Coronary artery (tissue), 2 donors: ENCODE data around the gene DOK1.

Experiments used
- DNase-seq: peaks from one replicate; pipeline ENCODE4 v3.0.0-alpha.2; 2017; ENCODE audit warnings: low spot score
- H3K27ac ChIP-seq, 2 donors: fragments of 200-600 bp; sonication (generic); one replicate each; pipeline ENCODE4 v1.5.1; 2016 to 2019
- H3K4me3 ChIP-seq: fragments of 200-600 bp; sonication (generic); 2 replicates; pipeline ENCODE4 v1.5.1; 2016; ENCODE audit warnings: mild to moderate bottlenecking, moderate library complexity
- TF ChIP-seq, protein P1 (sequence below): fragments of 200-600 bp; sonication (generic); IDR thresholded peaks from one replicate; pipeline ENCODE4 v1.5.1; 2019; ENCODE audit warnings: antibody characterized with exemption

Gene DOK1

DNA sequence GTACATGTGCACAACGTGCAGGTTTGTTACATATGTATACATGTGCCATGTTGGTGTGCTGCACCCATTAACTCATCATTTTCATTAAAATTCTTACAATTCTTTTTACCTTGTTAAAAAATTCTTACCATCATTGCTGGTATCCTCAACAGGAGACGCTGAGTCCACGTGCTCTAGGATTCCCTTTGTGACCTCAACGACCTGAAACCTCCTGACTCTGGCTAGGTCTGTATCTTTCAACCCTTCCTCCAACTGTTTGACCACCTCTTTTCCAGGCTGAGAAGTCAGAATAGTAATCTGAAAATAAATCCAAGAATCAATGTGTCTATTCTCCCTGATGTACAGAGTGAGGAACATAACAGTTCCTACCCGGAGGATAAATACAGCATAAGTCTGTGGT is 52.4 kb downstream of the DOK1 start:
- TF ChIP-seq, protein P1, sequence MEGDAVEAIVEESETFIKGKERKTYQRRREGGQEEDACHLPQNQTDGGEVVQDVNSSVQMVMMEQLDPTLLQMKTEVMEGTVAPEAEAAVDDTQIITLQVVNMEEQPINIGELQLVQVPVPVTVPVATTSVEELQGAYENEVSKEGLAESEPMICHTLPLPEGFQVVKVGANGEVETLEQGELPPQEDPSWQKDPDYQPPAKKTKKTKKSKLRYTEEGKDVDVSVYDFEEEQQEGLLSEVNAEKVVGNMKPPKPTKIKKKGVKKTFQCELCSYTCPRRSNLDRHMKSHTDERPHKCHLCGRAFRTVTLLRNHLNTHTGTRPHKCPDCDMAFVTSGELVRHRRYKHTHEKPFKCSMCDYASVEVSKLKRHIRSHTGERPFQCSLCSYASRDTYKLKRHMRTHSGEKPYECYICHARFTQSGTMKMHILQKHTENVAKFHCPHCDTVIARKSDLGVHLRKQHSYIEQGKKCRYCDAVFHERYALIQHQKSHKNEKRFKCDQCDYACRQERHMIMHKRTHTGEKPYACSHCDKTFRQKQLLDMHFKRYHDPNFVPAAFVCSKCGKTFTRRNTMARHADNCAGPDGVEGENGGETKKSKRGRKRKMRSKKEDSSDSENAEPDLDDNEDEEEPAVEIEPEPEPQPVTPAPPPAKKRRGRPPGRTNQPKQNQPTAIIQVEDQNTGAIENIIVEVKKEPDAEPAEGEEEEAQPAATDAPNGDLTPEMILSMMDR = no peak
- H3K4me3 ChIP-seq = no peak overlapping the region
- DNase-seq = no peak
- no peak overlapping the region for H3K27ac ChIP-seq
